ENCODE data around the gene MICAL1. TPM values are rescaled to one million over a fixed set of nuclear protein-coding genes. Genes with fewer than 3 reads are reported as not detected.
A peak's percentile ranks its signal among the peaks of the same experiment; 100 is the strongest.

MICAL1 gene
- total RNA-seq, 3 donors from 2014 or later (not counting 1 experiment from before 2014, with no cell fraction given): 72.4 to 102 (median 81.3) TPM

GRCh38 chr6:109456710-109457561 lies 1.4 kb upstream of the MICAL1 start:
- TF ChIP-seq, protein P1, sequence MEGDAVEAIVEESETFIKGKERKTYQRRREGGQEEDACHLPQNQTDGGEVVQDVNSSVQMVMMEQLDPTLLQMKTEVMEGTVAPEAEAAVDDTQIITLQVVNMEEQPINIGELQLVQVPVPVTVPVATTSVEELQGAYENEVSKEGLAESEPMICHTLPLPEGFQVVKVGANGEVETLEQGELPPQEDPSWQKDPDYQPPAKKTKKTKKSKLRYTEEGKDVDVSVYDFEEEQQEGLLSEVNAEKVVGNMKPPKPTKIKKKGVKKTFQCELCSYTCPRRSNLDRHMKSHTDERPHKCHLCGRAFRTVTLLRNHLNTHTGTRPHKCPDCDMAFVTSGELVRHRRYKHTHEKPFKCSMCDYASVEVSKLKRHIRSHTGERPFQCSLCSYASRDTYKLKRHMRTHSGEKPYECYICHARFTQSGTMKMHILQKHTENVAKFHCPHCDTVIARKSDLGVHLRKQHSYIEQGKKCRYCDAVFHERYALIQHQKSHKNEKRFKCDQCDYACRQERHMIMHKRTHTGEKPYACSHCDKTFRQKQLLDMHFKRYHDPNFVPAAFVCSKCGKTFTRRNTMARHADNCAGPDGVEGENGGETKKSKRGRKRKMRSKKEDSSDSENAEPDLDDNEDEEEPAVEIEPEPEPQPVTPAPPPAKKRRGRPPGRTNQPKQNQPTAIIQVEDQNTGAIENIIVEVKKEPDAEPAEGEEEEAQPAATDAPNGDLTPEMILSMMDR (IDR thresholded peaks at IDR 0.05): no peak
- H3K9me3 Mint-ChIP-seq: no peaks in the 10 kb centered on the region
- peak overlapping the region; percentile 34 to 99 for H3K27ac Mint-ChIP-seq
- DNase-seq (no peak), ATAC-seq (no peak)
- H3K27me3 ChIP-seq (ENCODE audit: control insufficient read depth, insufficient read depth, low read length): no peaks in the 10 kb centered on the region
- no peaks in the 10 kb centered on the region for H3K9me3 ChIP-seq (ENCODE audit: control insufficient read depth, insufficient read depth, low read length)
- intact Hi-C loops (cut with micrococcal nuclease): loop anchor here (10.0 kb wide), 1 partner anchor 238 kb away; the partner anchor contains the start of genes AK9 and FIG4
- peak overlapping the region; percentile 64 for H3K27ac ChIP-seq (ENCODE audit: low read length)
- no peaks in the 10 kb centered on the region for H3K27me3 Mint-ChIP-seq (ENCODE audit: low read depth in 2 of 2)
- H3K4me1 Mint-ChIP-seq: peaks cover 45 to 51% of the 10 kb centered on the region in 2 donors
- peak overlapping the region; percentile 36 for H3K4me3 ChIP-seq (ENCODE audit: low read length)
- H3K36me3 ChIP-seq (ENCODE audit: control insufficient read depth, insufficient read depth, low read length): peaks cover 13% of the 10 kb centered on the region
- H3K4me3 Mint-ChIP-seq: peak overlapping the region; percentile 57
- 75% methylated on average over 15 of the region's 16 CpGs for WGBS (ENCODE audit: insufficient coverage)
- peaks cover 4% of the 10 kb centered on the region for H3K36me3 Mint-ChIP-seq
- H3K4me1 ChIP-seq (ENCODE audit: control insufficient read depth, insufficient read depth, low read length): peaks cover 57% of the 10 kb centered on the region

DNA sequence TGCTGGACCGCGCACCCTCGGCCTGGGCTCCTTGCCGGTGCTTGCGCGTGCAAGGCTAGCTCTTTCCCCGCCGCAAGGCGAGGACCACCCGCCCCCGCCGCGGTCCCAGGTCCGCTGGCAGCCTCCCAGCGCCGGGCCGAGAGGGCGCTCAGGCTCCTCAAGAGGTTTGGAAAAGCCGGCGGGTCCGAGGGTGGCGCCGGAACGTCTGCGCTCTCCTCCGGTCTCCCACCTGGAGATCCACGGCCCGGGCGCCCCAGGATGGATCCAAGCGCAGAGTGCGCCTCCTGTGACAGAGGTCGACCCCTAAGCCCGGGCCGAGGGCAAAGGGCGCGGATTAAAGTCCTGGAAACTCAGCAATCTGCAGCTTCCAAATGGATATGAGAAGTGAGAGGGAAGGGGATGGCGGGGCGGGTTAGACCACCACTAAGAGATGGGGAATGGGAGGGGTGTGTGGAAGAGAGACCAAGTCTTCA lies 575 bp upstream of the MICAL1 start:
- Histone ChIP-seq H3K4me1 (ENCODE audit: control insufficient read depth, insufficient read depth, low read length) (peaks cover 57% of the 10 kb centered on the region), H3K27ac (ENCODE audit: low read length) (peak overlapping the region; percentile 64), H3K9me3 (ENCODE audit: control insufficient read depth, insufficient read depth, low read length) (no peaks in the 10 kb centered on the region), H3K27me3 (ENCODE audit: control insufficient read depth, insufficient read depth, low read length) (no peaks in the 10 kb centered on the region), H3K4me3 (ENCODE audit: low read length) (peak overlapping the region; percentile 36), H3K36me3 (ENCODE audit: control insufficient read depth, insufficient read depth, low read length) (peaks cover 15% of the 10 kb centered on the region)
- peak overlapping the region in 1 of 2 donors; percentile 99 for H3K27ac Mint-ChIP-seq
- H3K36me3 Mint-ChIP-seq: no peaks in the 10 kb centered on the region
- WGBS (ENCODE audit: insufficient coverage): 26% methylated on average over 38 of the region's 38 CpGs
- H3K4me1 Mint-ChIP-seq: peaks cover 42 to 51% of the 10 kb centered on the region in 2 donors
- intact Hi-C loops (cut with micrococcal nuclease): loop anchor here (10.0 kb wide), 1 partner anchor 239 kb away; the partner anchor contains the start of genes AK9 and FIG4
- H3K27me3 Mint-ChIP-seq (ENCODE audit: low read depth in 2 of 2): no peaks in the 10 kb centered on the region
- no peak for DNase-seq
- TF ChIP-seq, protein P1 (IDR thresholded peaks at IDR 0.05): no peak
- no peak for ATAC-seq
- H3K4me3 Mint-ChIP-seq: peak overlapping the region; percentile 68
- no peaks in the 10 kb centered on the region for H3K9me3 Mint-ChIP-seq

- Histone ChIP-seq H3K27me3 (ENCODE audit: control insufficient read depth, insufficient read depth, low read length) (no peaks in the 10 kb centered on the region), H3K9me3 (ENCODE audit: control insufficient read depth, insufficient read depth, low read length) (no peaks in the 10 kb centered on the region), H3K4me1 (ENCODE audit: control insufficient read depth, insufficient read depth, low read length) (peaks cover 69% of the 10 kb centered on the region), H3K27ac (ENCODE audit: low read length) (peak overlapping the region; percentile 99), H3K4me3 (ENCODE audit: low read length) (peak overlapping the region; percentile 98), H3K36me3 (ENCODE audit: control insufficient read depth, insufficient read depth, low read length) (peaks cover 14% of the 10 kb centered on the region)
- Mint-ChIP-seq H3K4me1 (peaks cover 54 to 62% of the 10 kb centered on the region in 2 donors), H3K36me3 (no peaks in the 10 kb centered on the region), H3K9me3 (no peaks in the 10 kb centered on the region), H3K27me3 (ENCODE audit: low read depth in 2 of 2) (no peaks in the 10 kb centered on the region), H3K27ac (peak overlapping the region; percentile 86 to 99), H3K4me3 (peak overlapping the region; percentile 93)
- DNase-seq: peak; percentile 72 to 91
- ATAC-seq: peak; percentile 53 to 71 (median 66)
- WGBS (ENCODE audit: insufficient coverage): under 1% methylated on average over 46 of the region's 48 CpGs
- intact Hi-C loops (cut with micrococcal nuclease): loop anchor here (1.0 to 10.0 kb wide), 3 partner anchors 13 to 240 kb away; partner anchors contain the start of genes AK9 and FIG4
- TF ChIP-seq, protein P1 (IDR thresholded peaks at IDR 0.05): no peak
Measured at GRCh38 chr6:109454496-109455436, 806 bp downstream of the MICAL1 start.
